ENCODE measurements around the gene CTLA4. TPM values are rescaled to one million over a fixed set of nuclear protein-coding genes. Genes with fewer than 3 reads are reported as not detected.

CTLA4 gene
- total RNA-seq, 1 donor from 2014 or later = 0.22 TPM

GRCh38 chr2:203882551-203882950 is 15.0 kb downstream of the CTLA4 start:
- intact Hi-C loops (cut with DNase I) = no loop called here
- no peak for DNase-seq
- ATAC-seq (ENCODE audit: poor library complexity) = no peak

DNA sequence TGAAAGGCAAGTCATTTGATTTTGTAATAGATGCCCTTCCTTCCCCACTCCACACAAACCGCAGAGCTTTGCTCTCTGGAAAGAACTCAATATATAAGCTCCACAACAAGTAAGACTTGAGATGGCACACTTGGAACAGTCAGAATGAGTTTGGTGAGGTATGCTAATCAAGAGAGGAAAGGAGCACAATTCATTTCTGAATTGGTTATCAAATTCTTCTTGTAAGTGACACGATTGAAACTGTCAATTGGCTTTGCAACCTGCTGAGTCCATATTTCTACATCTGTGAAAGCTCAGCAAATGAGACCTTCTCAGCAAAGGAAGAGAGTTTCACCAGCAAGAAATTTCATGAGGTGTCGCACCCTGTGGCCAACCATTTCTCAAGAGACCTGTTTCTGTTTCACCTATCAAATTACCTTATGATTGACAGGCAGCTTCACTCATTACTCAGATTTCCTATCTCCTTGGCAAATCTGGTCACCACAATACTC is 19.1 kb downstream of the CTLA4 start:
- no peak for ATAC-seq (ENCODE audit: poor library complexity)
- intact Hi-C loops (cut with DNase I) = no loop called here

GRCh38 chr2:203887677-203888076 is 20.1 kb downstream of the CTLA4 start:
- peak; percentile 25 for ATAC-seq (ENCODE audit: poor library complexity)
- intact Hi-C loops (cut with DNase I) = no loop called here
- DNase-seq = no peak

More for the DNA sequence above, 19.1 kb downstream of the CTLA4 start:
- DNase-seq = no peak

GRCh38 chr2:203889542-203889941 is 22.0 kb downstream of the CTLA4 start:
- ATAC-seq (ENCODE audit: poor library complexity) (no peak), DNase-seq (no peak)
- intact Hi-C loops (cut with DNase I) = no loop called here

- ATAC-seq (ENCODE audit: poor library complexity) (no peak), DNase-seq (no peak)
- intact Hi-C loops (cut with DNase I) = no loop called here
Measured at GRCh38 chr2:203889944-203890343, 22.4 kb downstream of the CTLA4 start.

DNA sequence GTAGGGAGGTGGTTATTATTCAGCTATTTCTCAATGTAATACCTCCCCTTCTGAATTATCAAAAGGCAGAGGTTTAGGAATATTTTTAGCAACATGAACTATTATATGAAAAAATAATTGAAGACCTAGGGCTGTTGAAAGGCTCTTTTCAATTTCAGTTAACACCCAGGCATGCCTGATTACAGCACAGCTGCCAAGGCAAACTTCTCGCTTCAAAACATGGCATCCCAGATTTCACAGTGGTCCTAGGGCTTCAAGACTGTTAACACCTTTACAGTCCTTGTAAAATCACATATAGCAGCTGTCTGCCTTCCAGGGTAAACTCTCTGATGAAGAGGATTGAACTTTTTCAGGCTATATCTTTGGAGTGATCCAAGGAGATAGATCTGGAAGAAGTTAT is 23.2 kb downstream of the CTLA4 start:
- intact Hi-C loops (cut with DNase I) = no loop called here
- DNase-seq (no peak), ATAC-seq (ENCODE audit: poor library complexity) (no peak)

- intact Hi-C loops (cut with DNase I) = no loop called here
- DNase-seq = no peak
- ATAC-seq (ENCODE audit: poor library complexity) = peak; percentile 40
Measured at GRCh38 chr2:203891474-203891873, 23.9 kb downstream of the CTLA4 start.

- ATAC-seq (ENCODE audit: poor library complexity) (no peak), DNase-seq (no peak)
- intact Hi-C loops (cut with DNase I) = no loop called here
Measured at GRCh38 chr2:203892207-203892606, 24.6 kb downstream of the CTLA4 start.

- intact Hi-C loops (cut with DNase I) = no loop called here
- peak; percentile 87 for ATAC-seq (ENCODE audit: poor library complexity)
- DNase-seq = peak; percentile 77
Measured at GRCh38 chr2:203893401-203893800, 25.8 kb downstream of the CTLA4 start.

DNA sequence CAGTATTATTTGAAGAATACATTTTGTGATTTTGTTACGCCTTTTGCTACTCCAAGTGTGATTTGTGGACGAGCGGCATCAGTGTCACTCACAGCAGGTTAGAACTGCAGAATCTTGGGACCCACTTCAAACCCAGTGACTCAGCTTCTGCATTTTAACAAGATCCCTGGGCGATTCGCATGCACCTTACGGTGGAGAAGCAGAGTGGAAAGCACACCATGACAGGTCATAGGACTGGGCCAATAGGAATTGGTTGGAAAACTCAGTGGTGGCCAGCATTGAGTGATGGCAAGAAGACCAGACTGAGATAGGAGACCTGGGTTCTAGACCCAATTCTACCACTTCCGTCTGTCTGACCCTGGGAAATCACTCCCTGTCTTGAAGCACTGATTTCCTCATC is 26.3 kb downstream of the CTLA4 start:
- peak; percentile 54 for ATAC-seq (ENCODE audit: poor library complexity)

GRCh38 chr2:203894262-203894661 is 26.7 kb downstream of the CTLA4 start:
- no peak for ATAC-seq (ENCODE audit: poor library complexity)
- intact Hi-C loops (cut with DNase I) = no loop called here

More for the DNA sequence above, 26.3 kb downstream of the CTLA4 start:
- intact Hi-C loops (cut with DNase I) = no loop called here
- DNase-seq = no peak

GRCh38 chr2:203897544-203897943 is 30.0 kb downstream of the CTLA4 start:
- peak; percentile 26 for ATAC-seq (ENCODE audit: poor library complexity)
- intact Hi-C loops (cut with DNase I) = no loop called here

More at GRCh38 chr2:203894262-203894661, 26.7 kb downstream of the CTLA4 start:
- no peak for DNase-seq

GRCh38 chr2:203898657-203899056 is 31.1 kb downstream of the CTLA4 start:
- ATAC-seq (ENCODE audit: poor library complexity) (no peak), DNase-seq (no peak)
- intact Hi-C loops (cut with DNase I) = no loop called here

More at GRCh38 chr2:203897544-203897943, 30.0 kb downstream of the CTLA4 start:
- DNase-seq = no peak

GRCh38 chr2:203900253-203900652 is 32.7 kb downstream of the CTLA4 start:
- ATAC-seq (ENCODE audit: poor library complexity) (no peak), DNase-seq (no peak)
- intact Hi-C loops (cut with DNase I) = loop anchor here (10.0 kb wide), 1 partner anchor 415 kb away; no protein-coding TSS in a partner anchor

DNA sequence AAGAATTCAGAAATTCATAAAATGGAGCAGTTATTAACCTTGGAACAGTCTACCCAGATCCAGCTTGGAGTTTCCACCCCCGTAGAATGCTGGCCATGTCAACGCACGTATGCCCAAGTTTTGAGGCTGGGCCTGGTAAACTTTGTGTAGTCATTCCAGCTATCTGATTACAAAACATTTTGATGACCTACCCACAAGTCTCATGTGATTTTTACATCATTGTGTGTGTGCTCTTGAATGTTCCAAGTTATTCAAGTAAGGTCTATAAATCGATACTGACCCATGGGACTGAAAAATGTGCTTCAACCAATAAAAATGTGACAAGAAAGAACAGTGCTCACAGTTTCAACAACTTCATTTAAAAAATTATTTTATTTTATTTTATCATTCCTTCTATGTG is 36.5 kb downstream of the CTLA4 start:
- DNase-seq (no peak), ATAC-seq (ENCODE audit: poor library complexity) (no peak)
- intact Hi-C loops (cut with DNase I) = loop anchor here (10.0 kb wide), 1 partner anchor 419 kb away; no protein-coding TSS in a partner anchor

GRCh38 chr2:203905656-203906055 is 38.1 kb downstream of the CTLA4 start:
- ATAC-seq (ENCODE audit: poor library complexity) = no peak
- DNase-seq = no peak
- intact Hi-C loops (cut with DNase I) = loop anchor here (10.0 kb wide), 1 partner anchor 421 kb away; no protein-coding TSS in a partner anchor

- ATAC-seq (ENCODE audit: poor library complexity) (peak; percentile 54), DNase-seq (no peak)
- intact Hi-C loops (cut with DNase I) = loop anchor here (10.0 kb wide), 1 partner anchor 423 kb away; no protein-coding TSS in a partner anchor
Measured at GRCh38 chr2:203908066-203908796, 40.7 kb downstream of the CTLA4 start.

DNA sequence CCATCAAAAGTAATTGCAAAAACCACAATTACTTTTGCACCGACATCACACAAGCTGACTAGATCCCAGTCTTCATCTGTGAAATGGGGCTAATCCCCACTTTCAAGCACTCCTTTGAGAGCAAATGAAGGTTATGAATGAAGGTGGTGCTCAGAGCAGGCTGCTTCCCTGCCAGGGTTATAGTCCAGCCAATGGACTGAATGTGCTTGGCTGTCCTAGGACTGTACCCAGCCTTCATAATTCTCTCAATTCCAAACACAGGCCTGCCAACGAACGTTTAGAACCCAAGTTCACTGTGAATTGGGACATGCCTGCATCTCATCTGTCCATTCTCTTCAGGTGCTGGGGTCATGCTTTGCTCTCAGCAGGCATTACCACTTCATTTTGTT is 41.2 kb downstream of the CTLA4 start:
- ATAC-seq (ENCODE audit: poor library complexity) (peak; percentile 58), DNase-seq (no peak)
- intact Hi-C loops (cut with DNase I) = loop anchor here (10.0 kb wide), 1 partner anchor 424 kb away; no protein-coding TSS in a partner anchor

DNA sequence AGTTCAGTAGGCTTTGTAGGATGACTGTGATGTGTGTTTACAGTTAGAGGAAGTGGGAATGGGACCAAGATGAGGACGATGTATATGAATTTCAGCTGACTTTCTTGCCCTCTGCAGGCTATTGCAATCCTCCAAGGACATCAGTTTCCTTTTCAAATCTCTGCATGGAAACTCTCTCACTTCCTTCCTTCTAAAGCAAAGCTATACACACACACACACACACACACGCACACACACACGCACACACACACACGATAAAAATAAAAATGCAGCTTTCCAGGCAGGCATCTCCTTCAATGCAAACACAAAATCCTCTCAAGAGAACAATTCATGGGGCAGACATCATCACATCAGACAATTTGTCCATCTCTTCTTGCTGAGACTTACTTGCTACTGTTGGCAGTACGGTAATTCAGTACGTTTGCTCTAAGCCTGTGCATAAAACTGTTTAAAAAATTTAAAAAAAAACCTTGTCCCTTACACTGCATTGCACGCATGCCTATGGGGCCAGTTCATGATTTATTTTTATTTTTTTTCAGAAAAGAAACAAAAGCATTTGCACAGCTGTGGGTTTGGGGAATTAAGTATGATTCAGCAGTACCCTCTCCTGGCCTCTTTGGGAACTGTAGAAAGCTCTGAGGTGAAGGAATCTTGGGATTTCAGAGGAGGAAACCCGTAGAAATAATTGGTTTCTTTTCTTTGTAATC is 41.8 kb downstream of the CTLA4 start:
- intact Hi-C loops (cut with DNase I) = loop anchor here (10.0 kb wide), 1 partner anchor 425 kb away; no protein-coding TSS in a partner anchor
- ATAC-seq (ENCODE audit: poor library complexity) (peak; percentile 91), DNase-seq (no peak)

Data from Right ventricle myocardium superior (tissue), 1 donor.